Fibroblast of mammary gland (primary cell): Measurements from ENCODE around the gene CETN2.

Source experiments
- DNase-seq: peaks from one replicate; pipeline ENCODE4 v3.0.0-alpha.2; 2010; ENCODE audit warnings: low read depth
- H3K4me3 ChIP-seq: 2 replicates; pipeline ENCODE4 v1.5.1; 2011; ENCODE audit warnings: low read depth, mild to moderate bottlenecking, low read length, moderate library complexity; ENCODE audit not compliant: control insufficient read depth
- TF ChIP-seq, protein P1 (sequence below): conservative IDR thresholded peaks from 2 replicates; pipeline ENCODE4 v1.5.1; 2011; ENCODE audit warnings: low read depth, low read length, inconsistent platforms; ENCODE audit not compliant: control insufficient read depth, insufficient read depth

Gene CETN2

DNA sequence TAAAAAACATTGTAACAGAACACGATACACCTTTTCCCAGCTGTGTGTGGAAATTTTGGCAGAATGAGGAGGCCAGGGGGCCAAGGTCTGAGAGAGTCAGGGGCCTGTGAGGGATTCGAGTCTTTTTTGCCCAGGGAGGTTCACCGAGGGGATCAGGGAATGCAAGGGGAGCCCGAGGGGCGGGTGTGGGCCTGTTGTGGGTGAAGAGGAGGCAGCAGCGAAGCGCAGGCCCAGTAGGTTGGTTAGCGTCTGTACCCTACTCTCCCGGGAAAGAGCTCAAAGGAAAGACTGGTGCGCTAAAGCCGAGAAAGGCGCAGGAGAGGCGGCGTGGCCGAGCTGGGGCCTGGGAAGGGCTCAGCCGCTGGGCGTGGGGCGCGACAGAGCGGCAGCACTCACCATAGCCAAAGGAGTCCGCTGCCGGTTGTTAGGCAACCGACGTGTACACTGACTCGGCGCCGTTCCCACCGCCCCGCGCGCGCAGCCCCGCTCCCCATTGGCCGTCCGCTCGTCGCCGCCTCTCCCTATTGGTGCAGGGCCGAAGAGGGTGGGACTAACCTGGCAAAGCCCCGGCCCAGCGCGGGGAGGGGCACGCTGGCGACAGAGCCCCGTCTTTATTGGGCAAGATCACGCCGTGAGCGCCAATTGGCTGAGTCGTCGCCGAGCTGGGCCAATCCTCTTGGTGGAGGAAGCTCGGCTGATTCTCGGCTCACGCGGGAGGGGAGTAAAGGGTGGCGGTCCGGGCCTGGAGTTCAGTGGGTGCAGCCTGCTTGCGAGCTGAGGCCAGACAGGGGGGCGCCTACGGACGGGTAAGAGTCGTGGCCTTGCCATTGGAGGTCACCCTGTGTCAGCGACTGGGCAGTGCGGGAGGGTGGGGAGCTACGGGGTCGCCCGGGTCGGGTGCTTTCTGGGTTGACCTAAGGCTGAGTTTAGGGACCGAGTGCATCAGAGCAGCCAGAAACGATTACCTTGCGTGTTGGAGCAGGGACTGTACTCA, at the start of gene CETN2, which contains the start of gene NSDHL:
CETN2 (minus strand) TSS at position 446 of the 994 bp plus-strand sequence; CDS start at position 399, 47 bp downstream.
NSDHL (plus strand) TSS at position 752 of the 994 bp plus-strand sequence. CDS start 15,262 bp downstream, outside the sequence.
- H3K4me3 ChIP-seq, result peak within 1 kb of the TSS; percentile 73
- TF ChIP-seq, protein P1, sequence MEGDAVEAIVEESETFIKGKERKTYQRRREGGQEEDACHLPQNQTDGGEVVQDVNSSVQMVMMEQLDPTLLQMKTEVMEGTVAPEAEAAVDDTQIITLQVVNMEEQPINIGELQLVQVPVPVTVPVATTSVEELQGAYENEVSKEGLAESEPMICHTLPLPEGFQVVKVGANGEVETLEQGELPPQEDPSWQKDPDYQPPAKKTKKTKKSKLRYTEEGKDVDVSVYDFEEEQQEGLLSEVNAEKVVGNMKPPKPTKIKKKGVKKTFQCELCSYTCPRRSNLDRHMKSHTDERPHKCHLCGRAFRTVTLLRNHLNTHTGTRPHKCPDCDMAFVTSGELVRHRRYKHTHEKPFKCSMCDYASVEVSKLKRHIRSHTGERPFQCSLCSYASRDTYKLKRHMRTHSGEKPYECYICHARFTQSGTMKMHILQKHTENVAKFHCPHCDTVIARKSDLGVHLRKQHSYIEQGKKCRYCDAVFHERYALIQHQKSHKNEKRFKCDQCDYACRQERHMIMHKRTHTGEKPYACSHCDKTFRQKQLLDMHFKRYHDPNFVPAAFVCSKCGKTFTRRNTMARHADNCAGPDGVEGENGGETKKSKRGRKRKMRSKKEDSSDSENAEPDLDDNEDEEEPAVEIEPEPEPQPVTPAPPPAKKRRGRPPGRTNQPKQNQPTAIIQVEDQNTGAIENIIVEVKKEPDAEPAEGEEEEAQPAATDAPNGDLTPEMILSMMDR, result no peak
- DNase-seq, result peak; percentile 93

GRCh38 chrX:152878976-152879755, 48.6 kb upstream of the CETN2 start:
- H3K4me3 ChIP-seq, result no peak overlapping the region
- peak; percentile 8 for DNase-seq
- TF ChIP-seq, protein P1, result no peak

DNA sequence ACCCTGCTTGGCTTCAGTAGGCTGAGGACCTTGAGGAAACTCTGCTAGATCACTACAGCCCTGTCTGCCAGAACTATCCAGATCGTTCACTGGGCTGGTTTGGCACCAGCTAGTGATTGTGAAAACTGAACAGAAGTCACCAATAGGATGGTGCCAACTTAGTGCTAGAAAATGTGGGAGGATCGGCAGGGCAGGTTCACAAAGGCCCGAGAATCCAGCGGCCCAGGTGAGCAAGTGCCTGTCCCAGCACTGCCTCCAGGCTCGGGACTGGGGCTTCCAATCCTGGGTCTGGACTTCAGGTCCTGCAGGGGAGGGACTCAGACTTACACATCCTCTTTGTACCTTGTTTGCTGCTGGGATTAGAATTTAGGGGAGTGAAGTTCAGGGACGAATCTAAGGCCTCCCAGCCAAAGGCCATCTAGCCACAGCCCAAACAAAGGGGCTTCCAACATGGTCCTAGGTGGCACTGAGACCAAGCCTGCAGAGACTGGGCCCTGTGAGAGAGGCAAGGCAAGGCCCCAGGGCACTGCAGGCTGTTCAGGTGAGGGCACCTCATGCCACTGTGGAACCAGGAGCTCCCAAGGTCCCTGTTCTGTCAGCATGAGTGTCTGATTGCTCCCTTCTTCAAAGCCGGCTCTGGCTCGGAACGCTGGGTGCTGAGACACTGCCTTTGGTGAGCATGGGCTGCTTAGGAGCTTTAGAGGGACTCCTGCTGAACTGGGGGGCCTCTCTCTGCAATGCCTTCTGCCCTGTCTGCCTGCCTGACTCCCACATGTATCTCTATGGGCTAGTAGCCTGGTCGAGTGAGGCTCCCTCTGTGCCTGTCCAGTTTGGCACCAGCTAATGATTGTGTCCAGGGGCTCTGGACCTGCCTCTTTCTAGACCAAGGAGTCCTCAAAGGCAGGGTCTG, 46.6 kb upstream of the CETN2 start:
- TF ChIP-seq, protein P1, result no peak
- no peak overlapping the region for H3K4me3 ChIP-seq
- DNase-seq, result no peak

- DNase-seq, result no peak
- no peak overlapping the region for H3K4me3 ChIP-seq
- TF ChIP-seq, protein P1, result no peak
These were observed 42.8 kb upstream of the CETN2 start for GRCh38 chrX:152873361-152873760.

DNA sequence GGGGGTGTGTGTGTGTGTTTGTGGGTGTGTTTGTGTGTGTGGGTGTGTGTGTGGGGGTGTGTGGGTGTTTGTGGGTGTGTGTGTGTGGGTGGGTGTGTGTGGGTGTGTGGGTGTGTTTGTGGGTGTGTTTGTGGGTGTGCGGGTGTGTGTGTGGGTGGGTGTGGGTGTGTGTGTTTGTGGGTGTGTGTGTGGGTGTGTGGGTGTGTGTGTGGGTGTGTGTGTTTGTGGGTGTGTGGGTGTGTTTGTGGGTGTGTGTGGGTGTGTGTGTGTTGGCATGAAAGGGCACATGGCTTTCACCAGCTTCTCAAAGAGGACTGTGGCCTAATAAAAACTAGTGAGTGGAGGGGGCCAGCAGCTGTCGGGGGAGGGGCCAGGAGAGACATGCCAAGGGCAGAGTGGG, 42.0 kb upstream of the CETN2 start:
- TF ChIP-seq, protein P1, result no peak
- H3K4me3 ChIP-seq, result no peak overlapping the region
- no peak for DNase-seq

DNA sequence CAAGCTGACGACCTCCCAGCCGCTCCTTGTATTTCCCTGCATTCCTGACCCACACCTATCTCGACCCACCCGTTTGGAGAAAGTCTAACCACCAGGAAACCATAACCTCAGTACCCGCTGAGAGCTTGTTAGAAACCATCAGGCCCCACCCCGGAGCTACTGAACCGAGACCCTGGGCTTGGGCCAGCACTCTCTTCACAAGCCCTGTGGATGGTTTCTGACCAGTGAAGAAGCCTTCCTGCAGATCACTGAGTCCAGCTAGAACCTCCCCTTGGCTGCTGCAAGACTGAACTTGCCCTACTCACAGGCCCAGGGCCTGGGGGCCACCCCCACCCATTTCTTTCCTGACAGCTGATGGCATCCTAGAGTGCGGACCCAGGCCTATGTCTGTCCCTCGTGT, 40.7 kb upstream of the CETN2 start:
- TF ChIP-seq, protein P1, result no peak
- H3K4me3 ChIP-seq, result no peak overlapping the region
- no peak for DNase-seq
